ENCODE measurements around the gene SSC4D. TPM values are rescaled to one million over a fixed set of nuclear protein-coding genes. Genes with fewer than 3 reads are reported as not detected.

Gene SSC4D
- total and polyA plus RNA-seq, 9 of the 15 experiments (the other 6 are each of a cell fraction or from before 2014, with no cell fraction given): 0.06 to 1.1 (median 0.85) TPM; not detected in 1

DNA sequence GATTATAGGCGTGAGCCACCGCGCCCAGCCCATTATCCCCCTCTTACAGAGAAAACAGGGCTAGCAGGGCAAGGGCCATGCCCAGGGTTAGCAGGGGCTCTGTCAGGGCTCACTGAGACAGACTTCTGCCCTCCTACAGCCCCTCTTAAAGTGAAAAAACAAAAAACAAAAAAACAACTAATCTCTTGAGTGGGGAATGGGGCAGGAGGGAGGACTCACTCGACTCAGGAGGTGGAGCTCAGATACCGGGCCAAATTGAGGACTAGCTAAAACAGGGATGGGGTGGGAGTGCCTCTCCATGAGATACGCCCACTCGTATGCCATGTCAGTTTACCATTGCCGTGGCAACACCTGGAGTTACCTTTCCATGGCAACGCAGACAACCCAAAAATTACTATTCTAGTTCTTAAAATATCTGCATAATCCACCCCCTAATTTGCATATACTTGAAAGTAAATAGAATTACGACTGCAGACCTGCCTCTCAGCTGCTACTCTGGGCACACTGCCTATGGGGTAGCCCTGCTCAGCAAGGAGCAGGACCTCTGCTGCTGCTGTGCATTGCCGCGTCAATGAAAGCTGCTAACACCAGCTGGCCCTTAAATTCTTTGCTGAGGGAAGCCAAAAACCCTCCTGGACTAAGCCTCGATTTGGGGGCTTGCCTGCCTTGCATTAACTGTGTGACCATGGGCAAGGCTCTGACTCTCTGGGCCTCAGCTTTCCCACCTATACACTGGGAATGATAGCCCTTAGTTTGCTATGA is 13.4 kb downstream of the SSC4D start (continued):
- TF ChIP-seq XRCC5 (IDR thresholded peaks at IDR 0.05; ENCODE audit: low read depth, low read length) (no peak), POLR2B (IDR thresholded peaks at IDR 0.05; ENCODE audit: low read depth, partially characterized antibody) (no peak), IFI16 (CRISPR knock-in tag; IDR thresholded peaks at IDR 0.05) (no peak), HSF4 (CRISPR knock-in tag; IDR thresholded peaks at IDR 0.05; ENCODE audit: borderline replicate concordance) (no peak), CEBPZ (IDR thresholded peaks at IDR 0.05; ENCODE audit: borderline replicate concordance, low read depth, low read length) (no peak), ASH1L (IDR thresholded peaks at IDR 0.05; ENCODE audit: borderline replicate concordance, low read depth, partially characterized antibody) (no peak), BRD9 (IDR thresholded peaks at IDR 0.05; ENCODE audit: low read depth, partially characterized antibody) (peak; percentile 28), HNRNPUL1 (IDR thresholded peaks at IDR 0.05; ENCODE audit: low read length) (no peak), HDAC2 (IDR thresholded peaks at IDR 0.05) (no peak), FOXK2 (conservative IDR thresholded peaks at IDR 0.05 in 1 of 2, IDR thresholded peaks at IDR 0.05 in 1 of 2; ENCODE audit: low read depth in 2 of 2) (no peak), CHD1 (IDR thresholded peaks at IDR 0.05; ENCODE audit: low read length) (no peak), E2F3 (CRISPR knock-in tag; IDR thresholded peaks at IDR 0.05) (no peak), PKNOX1 (IDR thresholded peaks at IDR 0.05) (peak; percentile 92)
- TF ChIP-seq, protein P1, sequence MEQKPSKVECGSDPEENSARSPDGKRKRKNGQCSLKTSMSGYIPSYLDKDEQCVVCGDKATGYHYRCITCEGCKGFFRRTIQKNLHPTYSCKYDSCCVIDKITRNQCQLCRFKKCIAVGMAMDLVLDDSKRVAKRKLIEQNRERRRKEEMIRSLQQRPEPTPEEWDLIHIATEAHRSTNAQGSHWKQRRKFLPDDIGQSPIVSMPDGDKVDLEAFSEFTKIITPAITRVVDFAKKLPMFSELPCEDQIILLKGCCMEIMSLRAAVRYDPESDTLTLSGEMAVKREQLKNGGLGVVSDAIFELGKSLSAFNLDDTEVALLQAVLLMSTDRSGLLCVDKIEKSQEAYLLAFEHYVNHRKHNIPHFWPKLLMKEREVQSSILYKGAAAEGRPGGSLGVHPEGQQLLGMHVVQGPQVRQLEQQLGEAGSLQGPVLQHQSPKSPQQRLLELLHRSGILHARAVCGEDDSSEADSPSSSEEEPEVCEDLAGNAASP (IDR thresholded peaks at IDR 0.05): no peak
- TF ChIP-seq, protein P2, sequence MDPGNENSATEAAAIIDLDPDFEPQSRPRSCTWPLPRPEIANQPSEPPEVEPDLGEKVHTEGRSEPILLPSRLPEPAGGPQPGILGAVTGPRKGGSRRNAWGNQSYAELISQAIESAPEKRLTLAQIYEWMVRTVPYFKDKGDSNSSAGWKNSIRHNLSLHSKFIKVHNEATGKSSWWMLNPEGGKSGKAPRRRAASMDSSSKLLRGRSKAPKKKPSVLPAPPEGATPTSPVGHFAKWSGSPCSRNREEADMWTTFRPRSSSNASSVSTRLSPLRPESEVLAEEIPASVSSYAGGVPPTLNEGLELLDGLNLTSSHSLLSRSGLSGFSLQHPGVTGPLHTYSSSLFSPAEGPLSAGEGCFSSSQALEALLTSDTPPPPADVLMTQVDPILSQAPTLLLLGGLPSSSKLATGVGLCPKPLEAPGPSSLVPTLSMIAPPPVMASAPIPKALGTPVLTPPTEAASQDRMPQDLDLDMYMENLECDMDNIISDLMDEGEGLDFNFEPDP (CRISPR knock-in tag; IDR thresholded peaks at IDR 0.05): no peak
- TF ChIP-seq, protein P3, sequence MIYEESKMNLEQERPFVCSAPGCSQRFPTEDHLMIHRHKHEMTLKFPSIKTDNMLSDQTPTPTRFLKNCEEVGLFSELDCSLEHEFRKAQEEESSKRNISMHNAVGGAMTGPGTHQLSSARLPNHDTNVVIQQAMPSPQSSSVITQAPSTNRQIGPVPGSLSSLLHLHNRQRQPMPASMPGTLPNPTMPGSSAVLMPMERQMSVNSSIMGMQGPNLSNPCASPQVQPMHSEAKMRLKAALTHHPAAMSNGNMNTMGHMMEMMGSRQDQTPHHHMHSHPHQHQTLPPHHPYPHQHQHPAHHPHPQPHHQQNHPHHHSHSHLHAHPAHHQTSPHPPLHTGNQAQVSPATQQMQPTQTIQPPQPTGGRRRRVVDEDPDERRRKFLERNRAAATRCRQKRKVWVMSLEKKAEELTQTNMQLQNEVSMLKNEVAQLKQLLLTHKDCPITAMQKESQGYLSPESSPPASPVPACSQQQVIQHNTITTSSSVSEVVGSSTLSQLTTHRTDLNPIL (CRISPR knock-in tag; IDR thresholded peaks at IDR 0.05): no peak
- TF ChIP-seq, protein P4, sequence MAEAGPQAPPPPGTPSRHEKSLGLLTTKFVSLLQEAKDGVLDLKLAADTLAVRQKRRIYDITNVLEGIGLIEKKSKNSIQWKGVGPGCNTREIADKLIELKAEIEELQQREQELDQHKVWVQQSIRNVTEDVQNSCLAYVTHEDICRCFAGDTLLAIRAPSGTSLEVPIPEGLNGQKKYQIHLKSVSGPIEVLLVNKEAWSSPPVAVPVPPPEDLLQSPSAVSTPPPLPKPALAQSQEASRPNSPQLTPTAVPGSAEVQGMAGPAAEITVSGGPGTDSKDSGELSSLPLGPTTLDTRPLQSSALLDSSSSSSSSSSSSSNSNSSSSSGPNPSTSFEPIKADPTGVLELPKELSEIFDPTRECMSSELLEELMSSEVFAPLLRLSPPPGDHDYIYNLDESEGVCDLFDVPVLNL (CRISPR knock-in tag; IDR thresholded peaks at IDR 0.05; ENCODE audit: low read depth): no peak

Measured in K562 (cell line).